A204.1 (cell line): ENCODE measurements around the gene MMP23B.

Experiments
- FAIRE-seq: peaks from 2 replicates; lab custom pipeline; 2012; peaks lifted over from hg19 to GRCh38; lab: Jason Lieb, UNC

Gene MMP23B

DNA sequence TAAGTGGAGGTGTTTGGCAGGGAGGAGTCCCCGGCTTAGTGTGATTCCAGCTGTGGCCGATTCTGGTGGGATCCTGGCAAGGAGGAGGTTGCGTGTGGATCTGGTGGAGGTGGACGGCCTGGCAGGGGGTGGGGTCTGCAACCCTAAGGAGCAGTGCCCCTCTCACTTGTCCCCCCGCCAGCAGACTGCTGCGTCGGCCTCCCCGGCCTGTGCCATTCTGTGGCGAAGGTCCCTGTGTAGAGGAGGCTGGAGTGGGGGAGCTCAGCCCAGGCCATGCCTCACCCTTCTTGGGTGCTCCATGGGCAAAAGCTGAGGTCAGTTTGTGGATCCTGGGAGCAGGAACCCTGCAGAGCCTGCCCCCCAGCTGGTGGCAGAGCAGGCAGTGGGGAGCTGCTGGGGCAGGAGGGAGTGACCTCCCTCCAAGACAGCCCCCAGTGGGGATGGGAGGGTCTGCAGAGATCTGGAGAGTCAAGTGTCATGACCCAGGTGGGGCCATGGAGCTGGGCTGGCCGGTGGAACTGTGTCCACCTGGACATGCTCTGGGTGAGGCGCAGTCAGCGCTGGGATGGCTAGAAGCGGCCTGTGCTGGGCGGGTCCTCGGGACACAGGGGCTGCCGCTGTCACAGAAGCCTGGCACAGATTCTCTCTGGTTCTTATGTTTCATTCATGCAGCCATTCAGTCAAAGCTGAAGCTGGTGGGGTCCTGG, 11.4 kb upstream of the MMP23B start:
- FAIRE-seq = no peak

- no peak for FAIRE-seq
Observed at GRCh38 chr1:1621173-1622009, 10.6 kb upstream of the MMP23B start.

GRCh38 chr1:1622010-1622787, 9.8 kb upstream of the MMP23B start:
- FAIRE-seq = no peak

DNA sequence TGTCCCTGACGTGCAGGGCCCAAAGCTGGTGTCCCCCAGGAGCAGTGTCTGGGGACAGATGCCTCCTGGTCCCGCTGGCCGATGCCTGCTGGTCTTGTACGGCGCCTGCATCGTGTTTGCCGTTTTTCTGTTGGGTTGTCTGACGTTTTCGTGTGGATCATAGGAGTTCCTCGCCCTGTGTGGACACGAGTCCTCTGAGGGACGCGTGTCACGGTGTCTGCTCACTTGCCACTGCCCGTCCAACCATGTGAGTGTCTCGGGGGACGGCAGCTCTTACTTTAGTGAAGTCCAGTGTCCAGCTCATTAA, 9.2 kb upstream of the MMP23B start:
- no peak for FAIRE-seq

- FAIRE-seq = no peak
Observed at GRCh38 chr1:1623181-1623630, 8.8 kb upstream of the MMP23B start.

DNA sequence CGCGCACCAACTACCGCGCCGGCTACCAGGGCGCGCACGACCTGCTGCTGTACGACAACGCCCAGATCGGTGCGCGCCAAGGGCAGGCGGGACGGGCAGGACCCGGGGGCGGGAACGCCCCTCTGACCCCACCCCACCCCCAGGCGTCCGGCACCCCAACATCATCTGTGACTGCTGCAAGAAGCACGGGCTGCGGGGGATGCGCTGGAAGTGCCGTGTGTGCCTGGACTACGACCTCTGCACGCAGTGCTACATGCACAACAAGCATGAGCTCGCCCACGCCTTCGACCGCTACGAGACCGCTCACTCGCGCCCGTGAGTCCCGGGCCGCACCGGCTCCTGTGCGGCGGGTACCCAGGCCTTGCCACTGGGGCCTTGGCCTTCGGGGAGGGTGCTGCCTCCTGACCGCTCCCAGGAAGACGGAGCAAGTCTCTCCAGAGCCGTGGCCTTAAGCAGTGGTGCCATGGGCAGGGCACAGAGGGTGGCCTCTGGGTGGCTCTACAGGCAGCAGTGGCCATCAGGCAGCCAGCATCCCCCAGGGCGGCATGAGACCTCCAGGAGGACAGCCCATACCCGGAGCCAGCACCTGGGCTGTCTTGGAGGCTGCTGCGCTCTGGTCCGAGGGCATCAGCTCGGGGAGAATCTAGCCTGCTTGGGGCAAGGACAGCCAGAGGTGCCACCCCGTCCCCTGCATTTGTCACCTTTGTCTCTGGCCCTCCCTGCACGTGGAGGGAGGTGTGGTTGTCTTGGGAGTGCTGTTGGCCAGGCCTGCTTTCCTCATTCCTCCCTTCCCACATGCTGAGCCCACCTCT, 8.1 kb upstream of the MMP23B start:
- FAIRE-seq = no peak

DNA sequence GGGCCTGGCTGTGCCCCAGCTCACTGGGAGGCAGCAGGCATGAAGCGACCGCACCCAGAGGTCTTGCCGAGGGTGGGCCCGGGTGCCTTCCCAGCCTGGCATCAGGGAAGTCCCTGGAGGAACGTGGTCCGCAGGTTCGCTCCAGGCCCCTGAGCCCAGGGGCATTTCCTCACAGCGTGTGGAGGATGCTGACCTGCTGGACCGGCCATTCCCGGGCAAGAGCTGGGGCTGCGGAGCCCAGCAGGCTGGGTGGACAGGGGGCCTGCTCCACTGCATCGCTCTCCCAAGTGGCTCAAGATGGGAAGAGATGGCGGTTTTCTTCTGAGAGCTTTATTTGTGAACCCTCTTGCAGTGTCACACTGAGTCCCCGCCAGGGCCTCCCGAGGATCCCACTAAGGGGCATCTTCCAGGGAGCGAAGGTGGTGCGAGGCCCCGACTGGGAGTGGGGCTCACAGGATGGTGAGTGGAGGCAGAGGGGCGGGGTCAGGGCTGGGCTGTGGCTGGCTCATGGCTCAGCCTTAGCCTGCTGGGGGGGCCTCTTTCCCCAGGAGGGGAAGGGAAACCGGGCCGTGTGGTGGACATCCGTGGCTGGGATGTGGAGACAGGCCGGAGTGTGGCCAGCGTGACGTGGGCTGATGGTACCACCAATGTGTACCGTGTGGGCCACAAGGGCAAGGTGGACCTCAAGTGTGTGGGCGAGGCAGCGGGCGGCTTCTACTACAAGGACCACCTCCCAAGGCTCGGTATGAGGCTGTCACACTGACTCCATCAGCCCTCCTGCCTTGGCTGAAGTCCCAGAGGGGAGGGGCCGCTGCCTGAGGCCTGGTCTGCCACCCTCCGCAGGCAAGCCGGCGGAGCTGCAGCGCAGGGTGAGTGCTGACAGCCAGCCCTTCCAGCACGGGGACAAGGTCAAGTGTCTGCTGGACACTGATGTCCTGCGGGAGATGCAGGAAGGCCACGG, 7.2 kb upstream of the MMP23B start:
- no peak for FAIRE-seq

DNA sequence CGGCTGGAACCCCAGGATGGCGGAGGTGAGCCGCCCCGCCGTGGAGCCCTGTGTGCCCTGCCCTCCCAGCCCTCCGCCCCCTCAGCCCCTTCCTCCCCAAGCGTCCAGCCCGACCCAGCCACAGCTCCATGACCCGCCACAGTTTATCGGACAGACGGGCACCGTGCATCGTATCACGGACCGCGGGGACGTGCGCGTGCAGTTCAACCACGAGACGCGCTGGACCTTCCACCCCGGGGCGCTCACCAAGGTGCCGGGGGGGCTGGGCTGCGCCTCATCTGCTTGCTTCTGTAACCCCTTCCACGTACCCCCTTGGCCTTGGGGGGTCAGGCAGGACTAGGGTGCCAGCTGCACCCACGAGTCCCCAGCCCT, 6.6 kb upstream of the MMP23B start:
- no peak for FAIRE-seq

- FAIRE-seq = no peak
Observed at GRCh38 chr1:1625824-1626206, 6.2 kb upstream of the MMP23B start.

- no peak for FAIRE-seq
Observed at GRCh38 chr1:1626207-1627141, 5.5 kb upstream of the MMP23B start.

GRCh38 chr1:1627261-1627828, 4.6 kb upstream of the MMP23B start:
- no peak for FAIRE-seq

- FAIRE-seq = no peak
Observed at GRCh38 chr1:1627829-1628753, 3.9 kb upstream of the MMP23B start.

- no peak for FAIRE-seq
Observed at GRCh38 chr1:1628754-1629429, 3.1 kb upstream of the MMP23B start.

DNA sequence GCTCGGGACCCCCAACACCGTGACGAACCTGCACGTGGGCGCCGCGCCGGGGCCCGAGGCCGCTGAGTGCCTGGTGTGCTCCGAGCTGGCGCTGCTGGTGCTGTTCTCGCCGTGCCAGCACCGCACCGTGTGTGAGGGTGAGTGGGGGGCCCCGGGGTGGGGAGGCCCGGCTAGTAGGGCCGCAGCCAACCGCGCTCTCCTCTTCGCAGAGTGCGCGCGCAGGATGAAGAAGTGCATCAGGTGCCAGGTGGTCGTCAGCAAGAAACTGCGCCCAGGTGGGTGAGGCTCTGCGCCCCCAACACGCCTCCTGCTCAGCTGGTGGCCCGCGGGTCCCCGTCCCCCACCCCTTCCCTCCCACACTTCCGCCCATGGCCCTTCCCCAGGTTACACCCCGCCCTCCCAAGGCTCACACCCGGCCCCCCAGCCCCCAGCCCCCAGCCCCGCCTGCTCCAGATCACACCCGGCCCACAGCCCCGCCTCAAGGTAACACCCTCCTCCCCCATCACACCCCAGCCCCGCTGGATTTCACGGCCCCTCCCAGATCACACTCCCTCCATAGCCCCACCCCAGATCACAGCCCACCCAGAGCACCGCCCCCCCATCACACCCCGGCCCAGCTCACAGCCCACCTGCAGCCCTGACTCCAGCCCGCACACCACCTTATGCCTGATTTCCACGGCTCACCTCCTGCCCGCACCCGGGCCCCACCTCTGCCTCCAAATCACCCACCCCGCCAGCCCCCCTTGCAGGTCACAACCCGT, 2.4 kb upstream of the MMP23B start:
- FAIRE-seq = no peak

DNA sequence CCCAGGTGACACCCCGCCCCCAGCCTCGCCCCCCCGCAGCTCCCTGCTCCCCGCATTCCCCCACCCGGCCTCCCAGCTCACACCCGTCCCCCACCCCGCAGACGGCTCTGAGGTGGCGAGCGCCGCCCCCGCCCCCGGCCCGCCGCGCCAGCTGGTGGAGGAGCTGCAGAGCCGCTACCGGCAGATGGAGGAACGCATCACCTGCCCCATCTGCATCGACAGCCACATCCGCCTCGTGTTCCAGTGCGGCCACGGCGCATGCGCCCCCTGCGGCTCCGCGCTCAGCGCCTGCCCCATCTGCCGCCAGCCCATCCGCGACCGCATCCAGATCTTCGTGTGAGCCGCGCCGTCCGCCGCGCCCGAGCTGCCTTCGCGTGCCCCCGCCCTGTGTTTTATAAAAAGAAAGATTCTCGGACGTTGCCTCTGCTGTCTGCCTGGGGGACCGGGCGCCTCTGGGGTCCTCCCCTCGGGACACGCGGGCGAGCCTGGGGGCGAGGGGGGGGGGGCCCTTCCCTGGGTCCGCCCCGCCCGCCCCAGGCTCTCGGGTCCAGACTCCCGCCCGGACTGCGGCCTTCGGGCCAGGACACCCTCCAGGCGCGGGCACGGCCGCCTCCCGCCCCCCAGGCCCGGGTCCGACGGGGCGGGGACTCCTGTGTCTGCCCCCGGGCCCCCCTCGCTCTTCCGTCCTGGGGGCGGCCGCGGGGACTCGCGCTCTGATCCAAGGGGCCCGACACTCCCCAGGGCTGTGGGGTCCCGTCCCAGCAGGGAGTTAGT, 1.6 kb upstream of the MMP23B start:
- FAIRE-seq = no peak
